ENCODE data around the gene SOX2.
A peak's percentile ranks its signal among the peaks of the same experiment; 100 is the strongest.

The SOX2 gene

GRCh38 chr3:181705086-181705480 is 6.6 kb upstream of the SOX2 start:
- DNase-seq: no peak

DNA sequence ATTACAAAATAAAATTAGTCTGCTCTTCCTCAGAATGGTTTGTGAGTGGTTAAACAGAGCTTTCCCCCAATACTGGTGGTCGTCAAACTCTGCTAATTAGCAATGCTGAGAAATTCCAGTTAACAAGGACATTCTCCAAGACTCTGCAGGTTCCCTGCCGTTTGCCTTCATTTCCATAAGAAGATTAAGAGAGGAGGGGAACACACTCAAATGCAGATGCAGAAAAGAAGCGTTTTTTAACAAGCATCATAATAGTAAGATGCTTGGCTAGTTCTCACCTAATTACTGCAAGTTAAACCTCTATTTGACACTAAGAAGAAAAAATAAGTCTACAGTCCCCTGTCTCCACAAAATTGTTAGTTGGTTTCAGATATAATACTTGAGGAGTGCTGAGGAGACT is 3.7 kb upstream of the SOX2 start:
- DNase-seq: no peak

- DNase-seq: peak; percentile 81
These were observed 2.0 kb upstream of the SOX2 start for GRCh38 chr3:181709537-181710279.

- DNase-seq: no peak
These were observed 1.1 kb upstream of the SOX2 start for GRCh38 chr3:181710345-181711291.

GRCh38 chr3:181712226-181712552 is 464 bp downstream of the SOX2 start:
- no peak for DNase-seq

- peak; percentile 66 for DNase-seq
These were observed 991 bp downstream of the SOX2 start for GRCh38 chr3:181712553-181713279.

GRCh38 chr3:181713280-181713647 is 1.5 kb downstream of the SOX2 start:
- no peak for DNase-seq

DNA sequence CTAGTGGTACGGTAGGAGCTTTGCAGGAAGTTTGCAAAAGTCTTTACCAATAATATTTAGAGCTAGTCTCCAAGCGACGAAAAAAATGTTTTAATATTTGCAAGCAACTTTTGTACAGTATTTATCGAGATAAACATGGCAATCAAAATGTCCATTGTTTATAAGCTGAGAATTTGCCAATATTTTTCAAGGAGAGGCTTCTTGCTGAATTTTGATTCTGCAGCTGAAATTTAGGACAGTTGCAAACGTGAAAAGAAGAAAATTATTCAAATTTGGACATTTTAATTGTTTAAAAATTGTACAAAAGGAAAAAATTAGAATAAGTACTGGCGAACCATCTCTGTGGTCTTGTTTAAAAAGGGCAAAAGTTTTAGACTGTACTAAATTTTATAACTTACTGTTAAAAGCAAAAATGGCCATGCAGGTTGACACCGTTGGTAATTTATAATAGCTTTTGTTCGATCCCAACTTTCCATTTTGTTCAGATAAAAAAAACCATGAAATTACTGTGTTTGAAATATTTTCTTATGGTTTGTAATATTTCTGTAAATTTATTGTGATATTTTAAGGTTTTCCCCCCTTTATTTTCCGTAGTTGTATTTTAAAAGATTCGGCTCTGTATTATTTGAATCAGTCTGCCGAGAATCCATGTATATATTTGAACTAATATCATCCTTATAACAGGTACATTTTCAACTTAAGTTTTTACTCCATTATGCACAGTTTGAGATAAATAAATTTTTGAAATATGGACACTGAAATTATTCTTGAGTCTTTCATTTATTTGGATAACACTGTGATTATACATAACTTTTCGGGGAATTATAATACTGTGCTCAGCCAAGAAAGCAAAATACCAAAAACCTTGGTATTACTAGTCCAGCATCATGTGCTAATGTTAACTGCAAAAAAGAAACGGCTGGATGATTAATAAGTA is 2.2 kb downstream of the SOX2 start:
- no peak for DNase-seq

DNA sequence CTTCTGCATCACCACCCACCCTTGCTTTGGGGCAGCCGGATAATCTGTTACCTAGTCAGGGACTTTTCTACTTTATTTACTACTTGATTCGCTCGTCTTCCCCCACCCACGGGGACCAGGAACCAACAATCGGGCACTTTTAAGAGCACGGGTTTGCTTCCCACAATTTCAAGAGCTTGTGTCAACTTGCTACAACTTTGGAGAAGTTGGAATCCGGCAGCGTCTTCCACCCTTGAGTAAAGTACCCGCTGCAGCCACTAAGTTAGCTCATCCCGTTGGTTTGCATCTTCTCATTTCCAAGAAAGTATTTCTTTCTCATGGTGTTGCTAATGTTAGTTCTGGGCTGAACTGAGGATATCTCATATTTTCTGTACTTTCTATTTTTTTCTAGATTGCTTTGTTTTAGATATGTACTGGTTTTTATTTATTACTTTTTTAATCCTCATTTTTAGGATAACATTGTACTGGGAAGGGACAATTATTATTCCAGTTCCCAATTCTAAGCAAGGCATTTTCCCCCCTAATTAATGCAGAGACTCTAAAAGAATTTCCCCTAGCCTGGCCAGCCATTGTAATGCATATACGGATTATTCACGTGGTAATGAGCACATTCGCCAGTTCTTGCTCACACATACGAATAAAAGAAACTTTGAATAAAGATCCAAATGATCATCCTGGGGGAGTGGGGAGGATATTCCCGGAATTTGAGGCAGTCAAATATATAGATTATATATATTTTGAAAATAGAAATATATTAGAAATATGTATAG is 4.0 kb downstream of the SOX2 start:
- DNase-seq: no peak

DNA sequence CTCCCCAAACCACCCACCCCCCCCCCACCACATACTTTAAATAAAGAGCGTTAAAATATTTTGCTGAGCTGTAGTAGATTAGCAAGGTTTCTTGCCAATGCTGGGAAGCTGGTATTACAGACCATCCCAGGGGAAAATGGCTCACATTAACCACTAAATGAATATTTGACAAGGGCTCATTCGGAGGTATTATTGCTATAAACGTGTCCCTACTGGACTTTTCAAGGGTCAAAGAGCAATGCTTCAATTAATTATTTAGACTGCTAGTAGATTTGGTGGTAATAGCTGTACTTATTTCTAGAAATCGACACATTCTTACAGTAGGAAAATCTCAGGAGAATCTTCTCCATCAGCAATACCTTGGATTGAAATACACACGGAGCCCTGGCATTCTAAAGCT is 5.2 kb downstream of the SOX2 start:
- DNase-seq: no peak

- DNase-seq: no peak
These were observed 5.9 kb downstream of the SOX2 start for GRCh38 chr3:181717549-181718171.

DNA sequence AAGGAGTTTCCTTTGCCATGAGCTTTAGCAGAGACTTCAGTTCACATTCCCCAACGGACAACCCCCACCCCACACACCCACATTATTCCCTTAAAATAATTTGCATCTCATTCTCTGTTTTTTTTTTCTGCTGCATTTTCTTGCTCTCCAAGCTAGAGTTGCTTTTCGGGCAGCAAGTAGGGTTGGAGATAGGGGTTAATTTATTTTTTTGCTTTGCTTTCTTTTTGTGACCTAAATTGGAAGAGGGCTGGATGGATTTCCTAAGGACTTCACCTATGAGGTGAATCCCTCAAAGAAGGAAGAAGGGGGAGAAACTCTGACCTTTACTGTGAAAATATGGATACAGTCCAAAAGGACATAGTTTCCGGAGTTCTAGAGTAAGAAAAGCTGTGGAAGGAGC is 6.6 kb downstream of the SOX2 start:
- no peak for DNase-seq

DNA sequence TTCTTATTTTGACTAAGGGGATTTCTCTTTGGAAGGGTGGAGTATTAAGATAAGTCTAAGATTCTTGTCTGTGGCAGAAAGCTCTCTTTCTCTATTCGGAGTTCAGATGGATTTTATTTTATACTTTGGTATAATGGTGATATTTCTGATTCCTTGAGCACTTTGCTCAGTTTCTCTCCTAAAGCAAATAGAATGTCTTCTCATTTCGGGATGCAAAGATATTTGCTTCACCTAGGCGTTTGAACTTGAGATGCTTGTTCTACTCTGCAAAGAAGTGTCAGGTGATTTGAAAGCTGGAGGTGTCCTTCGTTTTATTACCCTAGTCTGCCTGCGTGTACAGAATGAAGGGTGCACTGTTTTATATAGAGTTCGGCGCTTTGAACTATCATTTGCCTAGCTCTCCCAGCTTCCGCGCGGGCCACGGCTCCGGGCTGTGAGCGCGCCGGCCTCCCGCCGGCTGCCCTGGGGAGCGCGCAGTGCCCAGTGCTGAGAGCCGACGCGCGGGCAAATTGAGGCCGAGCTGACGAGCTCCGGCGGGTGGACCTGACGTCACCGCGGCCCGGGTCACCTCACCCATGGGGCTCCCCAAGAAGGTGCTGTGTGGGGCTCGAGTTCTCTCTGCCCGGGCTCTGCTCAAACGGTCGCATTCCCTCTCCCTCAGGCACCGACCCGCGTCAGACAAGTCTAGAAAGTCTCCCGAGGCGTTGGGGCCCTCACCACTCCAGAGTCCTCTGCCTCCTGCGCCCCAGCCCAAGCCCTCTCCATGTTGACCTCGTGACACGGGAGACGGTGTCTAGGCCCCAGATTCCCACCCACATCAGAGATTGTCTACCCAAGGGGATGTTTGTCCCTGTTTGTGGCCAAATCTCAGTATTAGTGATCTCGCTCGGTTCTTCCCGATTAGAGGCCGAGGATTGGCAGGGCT is 7.5 kb downstream of the SOX2 start:
- DNase-seq: no peak

DNA sequence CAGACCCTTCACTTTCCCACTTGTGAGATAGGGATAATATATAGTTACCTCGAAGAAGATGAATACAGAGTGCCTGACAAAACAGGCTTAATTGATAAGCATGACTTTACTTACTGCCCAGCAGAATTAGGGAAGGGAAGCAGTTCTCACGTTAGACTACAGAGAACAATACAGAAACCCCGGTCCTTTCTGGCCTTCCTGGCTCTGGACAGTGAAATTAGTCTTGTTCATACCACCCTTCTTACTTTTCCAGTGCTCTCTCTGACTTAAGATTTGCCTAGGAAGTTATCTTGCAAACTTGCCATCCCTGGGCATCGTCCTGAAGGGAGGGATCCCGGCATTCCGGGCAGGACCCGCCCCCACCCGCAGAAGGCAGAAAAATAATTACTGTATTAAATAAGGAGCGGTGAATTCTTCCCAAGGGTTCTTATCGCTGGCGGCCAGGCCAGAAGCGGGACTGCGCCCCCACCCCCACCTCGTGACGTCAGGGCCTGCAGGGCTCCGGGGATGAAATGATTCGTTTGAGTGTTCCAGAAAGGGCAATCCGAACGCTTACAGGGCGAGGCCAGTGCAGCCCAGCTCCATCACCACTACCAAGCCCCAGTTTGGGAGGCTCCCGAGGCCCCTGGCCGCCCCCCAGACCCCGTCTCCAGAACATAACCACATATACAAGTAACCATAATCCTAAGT is 8.4 kb downstream of the SOX2 start:
- DNase-seq: no peak

- DNase-seq: no peak
These were observed 9.5 kb downstream of the SOX2 start for GRCh38 chr3:181721046-181721875.

- no peak for DNase-seq
These were observed 10.4 kb downstream of the SOX2 start for GRCh38 chr3:181722156-181722555.

- no peak for DNase-seq
These were observed 11.2 kb downstream of the SOX2 start for GRCh38 chr3:181722766-181723425.

DNA sequence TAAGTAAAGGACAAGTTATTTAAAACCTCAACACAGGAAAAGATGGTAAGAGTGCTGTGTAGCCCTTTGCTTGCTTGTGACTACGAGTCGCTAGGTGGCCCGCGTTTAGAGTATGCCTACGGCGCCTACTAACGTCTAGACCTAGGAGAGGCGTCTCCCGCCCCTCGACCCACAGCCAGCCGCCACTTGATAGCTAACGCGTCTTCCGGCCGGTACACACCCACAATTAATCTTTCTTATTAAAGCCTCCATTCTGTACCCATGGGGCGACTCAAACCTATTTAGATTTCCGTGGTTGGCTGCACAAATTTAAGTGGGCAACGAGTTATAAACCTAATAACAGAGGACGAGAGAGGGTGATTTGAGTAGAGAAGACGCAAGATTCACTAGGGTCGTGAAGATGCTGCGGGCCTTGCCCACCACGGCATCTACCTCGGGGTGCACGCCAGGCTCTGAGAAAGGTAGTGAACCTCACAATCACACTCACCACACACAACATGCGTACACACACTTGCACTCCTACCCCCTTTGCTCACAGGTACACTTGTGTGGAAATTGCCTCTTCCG is 12.0 kb downstream of the SOX2 start:
- no peak for DNase-seq

Measured in NCI-H82 (cell line).